ENCODE data around the gene IPO4. TPM values are rescaled to one million over a fixed set of nuclear protein-coding genes. Genes with fewer than 3 reads are reported as not detected.

The IPO4 gene
- total and polyA plus RNA-seq, 4 donors: 13.6 to 32.9 (median 23.0) TPM

- TF ChIP-seq FOXA1 (IDR thresholded peaks at IDR 0.05) (no peak), EGR1 (IDR thresholded peaks at IDR 0.05; ENCODE audit: low read depth in 2 of 2) (no peak), RXRA (IDR thresholded peaks at IDR 0.05) (no peak), CTCF (IDR thresholded peaks at IDR 0.05; ENCODE audit: low read depth, low read length, missing input control) (no peak), HNF4G (IDR thresholded peaks at IDR 0.05) (no peak), MAX (IDR thresholded peaks at IDR 0.05) (no peak), FOXA2 (IDR thresholded peaks at IDR 0.05) (no peak)
Observed at GRCh38 chr14:24233538-24233866, 44.9 kb upstream of the IPO4 start (continued).

- H3K9me3 ChIP-seq (ENCODE audit: control insufficient read depth in 4 of 4, low read length in 3 of 4): no peaks in the 10 kb centered on the region
- peaks cover 5 to 38% (median 27%) of the 10 kb centered on the region in 4 donors for H3K4me1 ChIP-seq (ENCODE audit: control insufficient read depth in 4 of 4, insufficient read depth in 4 of 4, low read length in 3 of 4)
- H3K36me3 ChIP-seq (ENCODE audit: control insufficient read depth in 4 of 4, insufficient read depth in 3 of 4, low read depth in 1 of 4, low read length in 3 of 4): peaks cover 2 to 26% (median 19%) of the 10 kb centered on the region in 4 donors
- DNase-seq (ENCODE audit: low spot score): no peak
- H3K9ac ChIP-seq (ENCODE audit: low read depth in 1 of 2, low read length in 2 of 2): peak within 1 kb of the TSS; percentile 83 to 85
- TF ChIP-seq YY1 (IDR thresholded peaks at IDR 0.05) (peak; percentile 60), ATF3 (IDR thresholded peaks at IDR 0.05) (no peak), FOXA2 (IDR thresholded peaks at IDR 0.05) (no peak), RXRA (IDR thresholded peaks at IDR 0.05) (peak in 1 of 2 donors; percentile 48), FOXA1 (IDR thresholded peaks at IDR 0.05) (no peak), REST (IDR thresholded peaks at IDR 0.05) (no peak), HNF4A (conservative IDR thresholded peaks at IDR 0.05) (peak; percentile 11 to 22), HNF4G (IDR thresholded peaks at IDR 0.05) (peak; percentile 26), ZBTB33 (IDR thresholded peaks at IDR 0.05) (no peak), JUND (IDR thresholded peaks at IDR 0.05) (no peak), RAD21 (IDR thresholded peaks at IDR 0.05) (no peak), CTCF (IDR thresholded peaks at IDR 0.05; ENCODE audit: low read depth, low read length, missing input control) (no peak), SP1 (IDR thresholded peaks at IDR 0.05) (peak; percentile 34), MAX (IDR thresholded peaks at IDR 0.05) (no peak), TAF1 (conservative IDR thresholded peaks at IDR 0.05) (no peak), GABPA (IDR thresholded peaks at IDR 0.05 in 1 of 2, conservative IDR thresholded peaks at IDR 0.05 in 1 of 2) (peak; percentile 64 to 89), NR2F2 (IDR thresholded peaks at IDR 0.05) (peak; percentile 61), EGR1 (IDR thresholded peaks at IDR 0.05; ENCODE audit: low read depth in 2 of 2) (no peak)
- WGBS: 4% methylated on average over 38 of the region's 38 CpGs
- peak within 1 kb of the TSS; percentile 76 to 96 (median 85) for H3K4me3 ChIP-seq (ENCODE audit: low read depth in 1 of 3, low read length in 3 of 3)
- peak within 1 kb of the TSS; percentile 80 to 81 for H3K27ac ChIP-seq (ENCODE audit: low read depth in 1 of 2, low read length in 2 of 2)
- H3K27me3 ChIP-seq (ENCODE audit: control insufficient read depth in 4 of 4, insufficient read depth in 4 of 4, low read length in 3 of 4): no peaks in the 10 kb centered on the region
Observed at GRCh38 chr14:24232645-24233537, 44.3 kb upstream of the IPO4 start, which contains the start of gene GMPR2. TSS of gene GMPR2 (plus strand) at chr14:24232929. CDS start at chr14:24233254, 325 bp downstream.

All from liver (tissue), 9 donors.